K562 (cell line): ENCODE data around the gene SPTBN4. TPM values are rescaled to one million over a fixed set of nuclear protein-coding genes. Genes with fewer than 3 reads are reported as not detected.

ENCODE experiments used
- BACH1 ChIP-seq: fragments of 200-800 bp; sonication (Bioruptor generic); IDR thresholded peaks from 2 replicates; pipeline ENCODE4 v1.6.1; 2016; ENCODE audit warnings: missing genetic modification characterization, missing compliant biosample characterization
- CBX8 ChIP-seq: fragments of 200-600 bp; sonication (generic); IDR thresholded peaks from 2 replicates; pipeline ENCODE4 v1.6.1; 2012; ENCODE audit warnings: borderline replicate concordance, mixed run types, low read depth, mild to moderate bottlenecking, moderate library complexity, mixed read lengths, low read length, control low read depth, inconsistent platforms; ENCODE audit not compliant: poor library complexity, severe bottlenecking; ENCODE audit errors: extremely low read depth
- DIDO1 ChIP-seq: fragments of 450-650 bp; IDR thresholded peaks from 2 replicates; pipeline ENCODE4 v1.6.1; 2016; ENCODE audit warnings: low read depth, missing biosample characterization, missing genetic modification characterization
- FOXK2 ChIP-seq, 2 experiments: fragments of 450-650 bp; IDR thresholded peaks in 1 of 2; conservative IDR thresholded peaks in 1 of 2; 2 replicates each; pipeline ENCODE4 v1.6.1; 2016; ENCODE audit warnings: low read depth in 2 of 2, mild to moderate bottlenecking in 1 of 2
- GATAD2B ChIP-seq: fragments of 450-650 bp; IDR thresholded peaks from 2 replicates; pipeline ENCODE4 v1.6.1; 2017; ENCODE audit warnings: mild to moderate bottlenecking, borderline replicate concordance
- GTF2E2 ChIP-seq: fragments of 200-800 bp; sonication (Bioruptor generic); IDR thresholded peaks from 2 replicates; pipeline ENCODE4 v1.6.1; 2016; ENCODE audit warnings: missing genetic modification characterization, missing compliant biosample characterization
- HDGF ChIP-seq: fragments of 450-650 bp; IDR thresholded peaks from 2 replicates; pipeline ENCODE4 v1.6.1; 2016
- HSF4 ChIP-seq: fragments of 250-450 bp; sonication (Bioruptor Pico); IDR thresholded peaks from 2 replicates; pipeline ENCODE4 v2.1.2; 2022; ENCODE audit warnings: mild to moderate bottlenecking, moderate library complexity, borderline replicate concordance
- ILK ChIP-seq: fragments of 450-650 bp; IDR thresholded peaks from 2 replicates; pipeline ENCODE4 v1.6.1; 2016; ENCODE audit warnings: missing genetic modification characterization, low read depth, mild to moderate bottlenecking, missing compliant biosample characterization, moderate library complexity, borderline replicate concordance
- MCM3 ChIP-seq: fragments of 450-650 bp; IDR thresholded peaks from 2 replicates; pipeline ENCODE4 v1.6.1; 2016
- MEF2A ChIP-seq: IDR thresholded peaks from 2 replicates; pipeline ENCODE4 v1.6.1; 2011; ENCODE audit warnings: low read depth, mild to moderate bottlenecking, low read length, moderate library complexity; ENCODE audit not compliant: control insufficient read depth
- MTA3 ChIP-seq: fragments of 450-650 bp; formaldehyde crosslinking; IDR thresholded peaks from 2 replicates; pipeline ENCODE4 v1.6.1; 2017; ENCODE audit warnings: mild to moderate bottlenecking, borderline replicate concordance
- OTX1 ChIP-seq: fragments of 450-650 bp; formaldehyde crosslinking; IDR thresholded peaks from 2 replicates; pipeline ENCODE4 v1.4.0; 2022; ENCODE audit warnings: mild to moderate bottlenecking
- SMAD4 ChIP-seq: fragments of 250-450 bp; sonication (Bioruptor Pico); conservative IDR thresholded peaks from 2 replicates; pipeline ENCODE4 v1.8.0; 2021; ENCODE audit warnings: inconsistent platforms, mild to moderate bottlenecking, moderate library complexity
- SPI1 ChIP-seq: IDR thresholded peaks from 2 replicates; pipeline ENCODE4 v1.6.1; 2011; ENCODE audit warnings: low read depth, low read length, control low read depth, borderline replicate concordance
- TCFL5 ChIP-seq: fragments of 250-450 bp; sonication (Bioruptor Pico); conservative IDR thresholded peaks from 2 replicates; pipeline ENCODE4 v1.6.1; 2021; ENCODE audit warnings: mild to moderate bottlenecking, moderate library complexity, matching md5 sums
- ZBTB7A ChIP-seq: IDR thresholded peaks from 2 replicates; pipeline ENCODE4 v1.6.1; 2011; ENCODE audit warnings: low read depth, mild to moderate bottlenecking, low read length, moderate library complexity, borderline replicate concordance; ENCODE audit not compliant: control insufficient read depth
- ZNF253 ChIP-seq: fragments of 250-450 bp; sonication (Bioruptor Pico); conservative IDR thresholded peaks from 2 replicates; pipeline ENCODE4 v1.6.1; 2021; ENCODE audit warnings: mild to moderate bottlenecking
- ZNF274 ChIP-seq: IDR thresholded peaks from 2 replicates; pipeline ENCODE4 v1.6.1; 2011; ENCODE audit warnings: low read depth, mild to moderate bottlenecking, low read length, moderate library complexity, borderline replicate concordance
- ZNF354B ChIP-seq: fragments of 250-450 bp; sonication (Bioruptor Pico); IDR thresholded peaks from 2 replicates; pipeline ENCODE4 v1.4.0; 2020
- polyA plus RNA-seq, 8 experiments: library from polyadenylated mRNA; depleted of rRNA in 4 of 8; stranded (reverse) in 5 of 8; unstranded in 3 of 8; fragments of >200 nt; fragmentation: Nextera tagmentation in 2 of 8; fragmentation: Illumina TruSeq in 1 of 8; extraction: Ambion mirVana in 2 of 8; extraction: Trizol in 1 of 8; gene quantifications; 2 replicates each; pipeline versions ENCODE4 v1.2.1 to v1.2.3, GENCODE V29; 2011 to 2014; ENCODE audit warnings: inconsistent platforms in 1 of 8, missing spikeins in 1 of 8
- total RNA-seq, 7 experiments: library from RNA; depleted of rRNA in 6 of 7; stranded (reverse); fragments of >200 nt in 6 of 7; fragmentation: Illumina TruSeq in 2 of 7; extraction: Trizol in 2 of 7; gene quantifications; 2 replicates each; pipeline versions ENCODE4 v1.2.1 to v1.2.3, GENCODE V29; 2011 to 2021; ENCODE audit warnings: low replicate concordance in 1 of 7
- TF ChIP-seq, protein P1 (sequence below): fragments of 450-650 bp; formaldehyde crosslinking; IDR thresholded peaks from 2 replicates; pipeline ENCODE4 v1.4.0; 2020; ENCODE audit warnings: mild to moderate bottlenecking, moderate library complexity
- TF ChIP-seq, protein P2 (sequence below): fragments of 250-450 bp; sonication (Bioruptor Pico); IDR thresholded peaks from 2 replicates; pipeline ENCODE4 v1.5.0; 2020; ENCODE audit warnings: mild to moderate bottlenecking
- TF ChIP-seq, protein P3 (sequence below): fragments of 450-650 bp; conservative IDR thresholded peaks from 2 replicates; pipeline ENCODE4 v1.6.1; 2016; ENCODE audit warnings: missing genetic modification characterization, low read depth, mild to moderate bottlenecking, missing compliant biosample characterization, moderate library complexity

SPTBN4 gene
- total and polyA plus RNA-seq, 9 of the 15 experiments (the other 6 are each of a cell fraction or from before 2014, with no cell fraction given) = 0.01 to 1.5 (median 0.86) TPM

DNA sequence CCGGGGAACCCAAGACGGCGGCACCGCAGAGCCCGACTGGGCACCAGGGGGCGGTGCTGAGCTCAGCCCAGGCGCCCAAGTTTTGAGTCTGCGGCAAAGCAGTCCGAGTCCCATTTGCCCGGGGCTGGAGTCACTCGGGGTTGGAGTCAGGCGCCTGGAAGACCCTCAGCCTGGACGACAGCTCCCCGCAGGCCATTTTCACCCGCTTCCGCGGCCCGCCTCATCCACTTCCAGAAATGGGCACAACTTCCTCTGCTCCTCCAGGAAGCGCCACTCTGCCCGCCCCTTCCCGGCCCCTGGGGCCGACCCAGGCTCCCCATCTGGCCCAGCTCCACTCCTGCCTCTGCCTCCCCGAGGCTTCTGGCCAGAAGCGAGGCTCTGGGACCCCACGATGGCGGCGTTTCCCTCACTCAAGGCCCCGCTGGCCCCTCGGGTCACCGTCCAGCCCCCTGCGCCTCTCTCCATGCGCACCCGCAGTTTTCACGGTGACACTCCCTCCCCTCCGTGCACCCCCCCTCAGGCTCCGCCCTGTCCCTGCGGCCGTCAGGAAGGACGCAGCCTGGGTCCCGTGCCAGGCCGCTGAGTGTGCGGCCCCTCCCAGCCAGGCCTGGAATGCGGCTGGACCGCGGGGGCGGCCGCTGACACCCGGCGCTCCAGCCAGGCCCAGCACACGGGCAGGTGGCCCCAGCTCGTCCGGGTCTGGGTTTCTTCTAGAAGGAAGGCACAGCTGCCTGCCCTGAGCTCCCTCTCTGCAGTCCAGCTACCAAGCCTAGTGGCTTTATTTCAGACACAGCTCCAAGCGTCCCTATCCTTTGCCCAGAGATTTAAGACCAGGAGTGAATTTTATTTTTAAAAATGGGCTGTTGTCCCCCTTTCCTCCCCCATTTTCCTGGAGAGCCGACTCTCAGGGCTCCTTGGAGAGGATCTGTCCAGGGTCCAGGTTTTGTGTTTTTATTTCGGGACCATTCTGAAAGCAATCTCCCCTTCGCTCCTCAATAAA is 45.7 kb upstream of the SPTBN4 start (continued):
- no peak for TF ChIP-seq BACH1
- 0 out of 2 replicates have a peak, but pooled peaks have one; percentile 33 for TF ChIP-seq GTF2E2 (tag)
- TF ChIP-seq ZNF354B = no peak
- TF ChIP-seq OTX1 (CRISPR knock-in tag) = no peak
- no peak; the same call in 1 of the 2 replicates for TF ChIP-seq ZNF274
- TF ChIP-seq CBX8 = no peak
- TF ChIP-seq GATAD2B = no peak; the same call in 1 of the 2 replicates
- TF ChIP-seq SMAD4 (CRISPR knock-in tag) = peak; percentile 90
- TF ChIP-seq, protein P1, sequence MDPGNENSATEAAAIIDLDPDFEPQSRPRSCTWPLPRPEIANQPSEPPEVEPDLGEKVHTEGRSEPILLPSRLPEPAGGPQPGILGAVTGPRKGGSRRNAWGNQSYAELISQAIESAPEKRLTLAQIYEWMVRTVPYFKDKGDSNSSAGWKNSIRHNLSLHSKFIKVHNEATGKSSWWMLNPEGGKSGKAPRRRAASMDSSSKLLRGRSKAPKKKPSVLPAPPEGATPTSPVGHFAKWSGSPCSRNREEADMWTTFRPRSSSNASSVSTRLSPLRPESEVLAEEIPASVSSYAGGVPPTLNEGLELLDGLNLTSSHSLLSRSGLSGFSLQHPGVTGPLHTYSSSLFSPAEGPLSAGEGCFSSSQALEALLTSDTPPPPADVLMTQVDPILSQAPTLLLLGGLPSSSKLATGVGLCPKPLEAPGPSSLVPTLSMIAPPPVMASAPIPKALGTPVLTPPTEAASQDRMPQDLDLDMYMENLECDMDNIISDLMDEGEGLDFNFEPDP (CRISPR knock-in tag) = no peak
- TF ChIP-seq HSF4 (CRISPR knock-in tag) = no peak
- TF ChIP-seq MTA3 = peak; percentile 93
- no peak; a peak in 1 of 4 replicates for TF ChIP-seq FOXK2 (conservative IDR thresholded peaks at IDR 0.05 in 1 of 2, IDR thresholded peaks at IDR 0.05 in 1 of 2; ENCODE audit: low read depth in 2 of 2)
- TF ChIP-seq ZNF253 = no peak
- TF ChIP-seq ZBTB7A = peak; percentile 73; the same call in 1 of the 2 replicates
- no peak for TF ChIP-seq MEF2A
- TF ChIP-seq, protein P2, sequence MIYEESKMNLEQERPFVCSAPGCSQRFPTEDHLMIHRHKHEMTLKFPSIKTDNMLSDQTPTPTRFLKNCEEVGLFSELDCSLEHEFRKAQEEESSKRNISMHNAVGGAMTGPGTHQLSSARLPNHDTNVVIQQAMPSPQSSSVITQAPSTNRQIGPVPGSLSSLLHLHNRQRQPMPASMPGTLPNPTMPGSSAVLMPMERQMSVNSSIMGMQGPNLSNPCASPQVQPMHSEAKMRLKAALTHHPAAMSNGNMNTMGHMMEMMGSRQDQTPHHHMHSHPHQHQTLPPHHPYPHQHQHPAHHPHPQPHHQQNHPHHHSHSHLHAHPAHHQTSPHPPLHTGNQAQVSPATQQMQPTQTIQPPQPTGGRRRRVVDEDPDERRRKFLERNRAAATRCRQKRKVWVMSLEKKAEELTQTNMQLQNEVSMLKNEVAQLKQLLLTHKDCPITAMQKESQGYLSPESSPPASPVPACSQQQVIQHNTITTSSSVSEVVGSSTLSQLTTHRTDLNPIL (CRISPR knock-in tag) = no peak
- no peak for TF ChIP-seq ILK (tag)
- TF ChIP-seq HDGF = no peak
- TF ChIP-seq MCM3 = no peak
- TF ChIP-seq TCFL5 = no peak
- TF ChIP-seq, protein P3, sequence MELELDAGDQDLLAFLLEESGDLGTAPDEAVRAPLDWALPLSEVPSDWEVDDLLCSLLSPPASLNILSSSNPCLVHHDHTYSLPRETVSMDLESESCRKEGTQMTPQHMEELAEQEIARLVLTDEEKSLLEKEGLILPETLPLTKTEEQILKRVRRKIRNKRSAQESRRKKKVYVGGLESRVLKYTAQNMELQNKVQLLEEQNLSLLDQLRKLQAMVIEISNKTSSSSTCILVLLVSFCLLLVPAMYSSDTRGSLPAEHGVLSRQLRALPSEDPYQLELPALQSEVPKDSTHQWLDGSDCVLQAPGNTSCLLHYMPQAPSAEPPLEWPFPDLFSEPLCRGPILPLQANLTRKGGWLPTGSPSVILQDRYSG = no peak
- TF ChIP-seq SPI1 = no peak
- TF ChIP-seq DIDO1 (tag) = no peak
